HFF-Myc (cell line): ENCODE measurements around the gene THOP1.
"Not testable (repeated sequence)": the region's sequence is repeated elsewhere in the genome, so short reads cannot be mapped to it uniquely, and the experiment has no call there.

ENCODE experiments used
- DNase-seq: peaks from one replicate; pipeline ENCODE4 v3.0.0-alpha.2; 2011; ENCODE audit warnings: low read depth; ENCODE audit errors: extremely low read depth
- H3K4me3 ChIP-seq: replicated peaks from 2 replicates; pipeline ENCODE4 v1.5.1; 2011; ENCODE audit warnings: low read depth, mild to moderate bottlenecking, control low read depth, low read length
- TF ChIP-seq, protein P1 (sequence below): IDR thresholded peaks from 2 replicates; pipeline ENCODE4 v1.5.1; 2012; ENCODE audit warnings: mild to moderate bottlenecking, low read depth, low read length, control low read depth; ENCODE audit errors: missing control alignments

The THOP1 gene

DNA sequence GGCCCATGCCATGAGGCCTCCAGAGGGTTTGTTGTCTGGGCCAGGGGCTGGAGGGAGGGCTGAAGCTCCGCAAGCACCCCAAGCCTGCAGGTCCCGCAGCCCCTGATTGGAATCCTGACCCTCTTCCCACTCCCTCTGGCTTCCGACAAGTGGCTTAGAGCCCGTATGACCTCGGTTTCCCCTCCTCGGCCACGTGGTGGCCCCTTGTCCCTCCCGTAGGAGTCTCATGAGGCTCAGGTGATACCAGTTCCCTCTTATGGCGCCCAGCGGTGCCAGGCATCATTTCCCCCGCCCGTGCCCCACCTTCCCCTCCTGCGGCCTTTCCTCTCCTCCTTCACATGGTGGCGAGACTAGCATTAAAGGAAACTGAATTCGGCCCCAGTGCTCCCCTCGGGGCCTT is 6.1 kb downstream of the THOP1 start:
- TF ChIP-seq, protein P1, sequence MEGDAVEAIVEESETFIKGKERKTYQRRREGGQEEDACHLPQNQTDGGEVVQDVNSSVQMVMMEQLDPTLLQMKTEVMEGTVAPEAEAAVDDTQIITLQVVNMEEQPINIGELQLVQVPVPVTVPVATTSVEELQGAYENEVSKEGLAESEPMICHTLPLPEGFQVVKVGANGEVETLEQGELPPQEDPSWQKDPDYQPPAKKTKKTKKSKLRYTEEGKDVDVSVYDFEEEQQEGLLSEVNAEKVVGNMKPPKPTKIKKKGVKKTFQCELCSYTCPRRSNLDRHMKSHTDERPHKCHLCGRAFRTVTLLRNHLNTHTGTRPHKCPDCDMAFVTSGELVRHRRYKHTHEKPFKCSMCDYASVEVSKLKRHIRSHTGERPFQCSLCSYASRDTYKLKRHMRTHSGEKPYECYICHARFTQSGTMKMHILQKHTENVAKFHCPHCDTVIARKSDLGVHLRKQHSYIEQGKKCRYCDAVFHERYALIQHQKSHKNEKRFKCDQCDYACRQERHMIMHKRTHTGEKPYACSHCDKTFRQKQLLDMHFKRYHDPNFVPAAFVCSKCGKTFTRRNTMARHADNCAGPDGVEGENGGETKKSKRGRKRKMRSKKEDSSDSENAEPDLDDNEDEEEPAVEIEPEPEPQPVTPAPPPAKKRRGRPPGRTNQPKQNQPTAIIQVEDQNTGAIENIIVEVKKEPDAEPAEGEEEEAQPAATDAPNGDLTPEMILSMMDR: no peak
- H3K4me3 ChIP-seq: no peak overlapping the region

DNA sequence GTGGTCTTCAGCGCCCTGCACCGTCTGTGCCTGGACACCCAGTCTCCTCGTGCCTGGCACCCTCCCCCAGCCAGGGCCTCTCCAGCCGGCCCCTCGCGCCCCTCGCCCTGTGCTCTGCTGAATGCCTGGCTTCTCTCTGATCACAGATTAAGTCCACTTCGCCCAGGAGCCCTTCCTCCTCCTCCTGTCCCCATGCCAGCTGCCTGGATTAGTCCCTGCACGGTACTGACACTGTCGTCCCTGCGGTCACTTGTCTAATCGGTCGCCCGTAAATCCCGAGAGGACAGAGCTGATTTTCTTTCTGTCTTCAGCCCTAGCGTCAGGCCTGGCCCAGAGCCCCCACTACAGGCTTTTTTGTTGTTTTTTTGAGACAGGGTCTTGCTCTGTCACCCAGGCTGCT is 6.6 kb downstream of the THOP1 start:
- H3K4me3 ChIP-seq: no peak overlapping the region
- TF ChIP-seq, protein P1: no peak

More for the DNA sequence above, 6.1 kb downstream of the THOP1 start:
- no peak for DNase-seq

DNA sequence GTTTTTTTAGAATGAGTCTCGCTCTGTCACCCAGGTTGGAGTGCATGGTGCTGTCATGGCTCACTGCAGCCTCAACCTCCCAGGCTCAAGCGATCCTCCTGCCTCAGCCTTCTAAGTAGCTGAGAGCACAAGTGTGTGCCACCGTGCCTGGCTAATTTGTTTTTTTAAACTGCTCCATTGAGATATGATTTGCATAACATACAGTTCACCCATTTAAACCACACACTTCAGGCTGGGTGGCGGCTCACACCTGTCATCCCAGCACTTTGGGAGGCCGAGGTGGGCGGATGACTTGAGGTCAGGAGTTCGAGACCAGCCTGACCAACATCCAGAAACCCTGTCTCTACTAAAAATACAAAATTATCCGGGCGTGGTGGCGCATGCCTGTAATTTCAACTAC is 7.4 kb downstream of the THOP1 start:
- not testable (repeated sequence) for DNase-seq, H3K4me3 ChIP-seq

More for the DNA sequence above, 6.6 kb downstream of the THOP1 start:
- no peak for DNase-seq

DNA sequence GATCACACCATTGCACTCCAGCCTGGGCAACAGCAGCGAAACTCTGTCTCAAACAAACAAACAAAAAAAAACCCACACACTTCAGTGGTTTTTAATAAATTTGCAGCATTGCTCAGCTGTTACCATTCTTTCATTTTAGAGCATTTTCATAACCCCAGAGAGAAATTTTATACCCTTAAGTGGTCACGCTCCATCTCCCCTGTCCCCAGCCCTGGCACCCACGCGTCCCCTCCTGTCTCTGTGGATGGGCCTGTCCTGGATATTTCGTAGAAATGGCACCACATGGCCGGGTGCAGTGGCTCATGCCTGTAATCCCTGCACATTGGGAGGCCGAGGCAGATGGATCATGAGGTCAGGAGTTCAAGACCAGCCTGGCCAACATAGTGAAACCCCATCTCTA is 7.8 kb downstream of the THOP1 start:
- no peak for DNase-seq
- no peak overlapping the region for H3K4me3 ChIP-seq
- TF ChIP-seq, protein P1: no peak

DNA sequence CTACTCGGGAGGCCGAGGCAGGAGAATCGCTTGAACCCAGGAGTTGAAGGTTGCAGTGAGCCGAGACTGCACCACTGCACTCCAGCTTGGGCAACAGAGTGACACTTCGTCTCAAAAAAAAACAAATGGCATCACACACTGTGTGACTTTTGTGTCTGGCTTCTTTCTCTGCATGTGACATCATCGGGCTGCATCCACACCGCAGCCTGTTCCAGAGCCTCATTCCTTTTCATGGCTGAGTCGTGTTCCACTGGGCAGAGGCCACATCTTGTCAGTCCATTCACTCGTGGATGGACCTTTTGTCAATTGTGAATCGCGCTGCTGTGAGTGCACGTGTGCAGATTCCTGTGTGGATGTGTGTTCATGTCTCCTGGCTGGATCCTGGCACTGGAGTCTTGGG is 8.3 kb downstream of the THOP1 start:
- DNase-seq: no peak
- H3K4me3 ChIP-seq: no peak overlapping the region
- TF ChIP-seq, protein P1: no peak

DNA sequence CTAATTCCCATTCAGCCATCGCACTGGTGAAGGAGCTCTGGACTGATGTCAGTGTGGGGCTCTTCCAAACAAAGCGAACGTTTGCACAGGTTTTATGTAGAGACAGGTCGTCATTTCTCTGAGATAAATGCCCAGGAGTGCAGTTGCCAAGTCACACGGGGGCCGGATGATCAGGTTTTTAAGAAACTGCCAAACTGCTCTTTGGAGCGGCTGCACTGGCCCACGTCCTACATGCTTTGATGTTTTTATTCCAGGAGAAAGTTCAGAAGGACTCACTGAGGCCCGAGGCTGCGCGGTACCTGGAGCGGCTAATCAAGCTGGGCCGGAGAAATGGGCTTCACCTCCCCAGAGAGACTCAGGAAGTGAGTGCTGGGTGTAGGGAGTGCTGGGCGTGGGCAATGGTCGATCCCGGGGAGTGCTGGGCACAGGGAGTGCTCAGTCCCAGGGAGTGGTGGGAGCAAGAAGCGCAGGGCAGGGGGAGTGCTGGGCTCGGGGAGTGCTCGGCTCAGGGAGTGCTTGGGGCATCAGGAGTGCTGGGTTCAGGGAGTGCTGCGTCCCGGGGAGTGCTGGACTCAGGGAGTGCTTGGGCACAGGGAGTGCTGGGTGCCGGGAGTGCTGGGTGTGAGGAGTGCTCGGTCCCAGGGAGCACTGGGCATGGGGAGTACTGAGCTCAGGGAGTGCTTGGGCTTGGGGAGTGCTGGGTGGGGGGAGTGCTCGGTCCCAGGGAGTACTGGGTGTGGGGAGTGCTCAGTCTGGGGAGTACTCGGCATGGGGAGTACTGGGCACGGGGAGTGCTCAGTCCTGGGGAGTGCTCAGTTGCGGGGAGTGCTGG is 10.7 kb downstream of the THOP1 start:
- TF ChIP-seq, protein P1: no peak
- no peak overlapping the region for H3K4me3 ChIP-seq
- DNase-seq: no peak

DNA sequence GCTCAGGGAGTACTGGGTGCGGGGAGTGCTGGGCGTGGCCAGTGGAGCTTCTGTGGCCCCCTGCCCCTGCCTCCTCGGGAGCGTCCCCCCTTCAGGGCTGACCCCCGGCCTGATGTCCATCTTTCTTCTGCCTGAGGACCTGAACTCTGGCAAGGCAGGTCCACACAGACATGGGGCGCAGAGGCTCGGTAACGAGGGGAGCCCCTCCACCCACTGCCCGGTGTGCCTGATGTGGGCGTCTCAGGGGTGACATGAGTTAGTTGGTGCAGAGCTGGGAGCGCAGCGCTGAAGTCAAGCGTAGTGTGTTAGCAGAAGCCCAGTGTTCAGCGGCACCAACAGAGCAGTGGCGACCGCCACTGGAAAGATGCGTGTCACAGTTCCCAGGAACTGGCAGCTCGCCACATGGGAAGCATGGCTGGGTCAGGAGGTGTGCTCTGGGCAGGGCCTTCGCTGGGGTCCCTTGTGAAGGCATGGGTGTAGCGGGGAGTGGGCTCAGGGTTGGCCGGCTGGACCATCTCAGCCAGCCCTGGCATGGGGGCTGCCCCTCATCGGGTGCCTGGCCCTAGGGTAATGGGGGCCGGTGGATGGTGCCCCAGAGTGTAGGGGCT is 11.5 kb downstream of the THOP1 start:
- no peak overlapping the region for H3K4me3 ChIP-seq
- DNase-seq: no peak
- TF ChIP-seq, protein P1: no peak
